GM12865 (cell line): ENCODE results near the gene UBP1.

Experiments
- DNase-seq: peaks from one replicate; pipeline ENCODE4 v3.0.0; 2010; ENCODE audit warnings: low read depth
- H3K4me3 ChIP-seq: 2 replicates; pipeline ENCODE4 v1.5.1; 2011; ENCODE audit warnings: mild to moderate bottlenecking, low read depth, low read length, control low read depth
- CTCF ChIP-seq: IDR thresholded peaks from 2 replicates; pipeline ENCODE4 v1.5.1; 2011; ENCODE audit warnings: low read length, control low read depth, low read depth, inconsistent platforms; ENCODE audit not compliant: insufficient read depth; ENCODE audit errors: missing control alignments

Gene UBP1

GRCh38 chr3:33440328-33441224, at the start of gene UBP1:
TSS of gene UBP1 (minus strand) at chr3:33440405. CDS start at chr3:33439848, 557 bp downstream.
- peak within 1 kb of the TSS; percentile 99 for H3K4me3 ChIP-seq
- peak; percentile 100 for DNase-seq
- no peak for TF ChIP-seq CTCF

GRCh38 chr3:33488683-33489082, 48.5 kb upstream of the UBP1 start:
- no peak for TF ChIP-seq CTCF
- H3K4me3 ChIP-seq: no peak overlapping the region
- DNase-seq: no peak

- no peak for DNase-seq
- TF ChIP-seq CTCF: no peak
- H3K4me3 ChIP-seq: no peak overlapping the region
Observed at GRCh38 chr3:33488246-33488645, 48.0 kb upstream of the UBP1 start.

GRCh38 chr3:33482111-33482521, 41.9 kb upstream of the UBP1 start:
- TF ChIP-seq CTCF: no peak
- DNase-seq: no peak
- H3K4me3 ChIP-seq: no peak overlapping the region

GRCh38 chr3:33474896-33475295, 34.7 kb upstream of the UBP1 start:
- TF ChIP-seq CTCF: no peak
- no peak overlapping the region for H3K4me3 ChIP-seq
- DNase-seq: no peak

GRCh38 chr3:33473813-33474212, 33.6 kb upstream of the UBP1 start:
- H3K4me3 ChIP-seq: no peak overlapping the region
- no peak for DNase-seq
- TF ChIP-seq CTCF: no peak
